ENCODE results near the gene NFU1. TPM values are rescaled to one million over a fixed set of nuclear protein-coding genes. Genes with fewer than 3 reads are reported as not detected.

The NFU1 gene
- total and polyA plus RNA-seq, 2 of the 8 experiments (the other 6 are each of a cell fraction or from before 2014, with no cell fraction given) = 18.4 to 45.5 TPM

DNA sequence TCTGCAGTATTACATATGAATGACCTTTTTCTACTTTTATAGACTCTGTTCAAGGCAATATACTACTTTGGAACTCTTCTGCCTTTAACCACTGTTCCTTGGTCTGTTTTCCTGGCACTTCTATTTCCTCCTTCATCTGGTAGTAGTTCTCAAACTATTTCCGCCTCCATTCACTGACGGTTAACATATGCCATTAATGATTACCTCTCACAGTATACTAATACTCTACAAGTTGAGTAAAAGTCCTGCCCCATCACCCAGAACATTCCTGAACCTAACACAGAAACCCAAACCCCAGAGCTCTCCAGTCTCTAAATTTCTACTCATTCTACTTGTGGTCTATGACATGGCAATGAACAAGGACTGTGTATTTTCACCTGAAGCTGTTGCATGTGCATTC lies 54.7 kb downstream of the NFU1 start:
- no peak overlapping the region for H3K4ac ChIP-seq (replicated peaks; ENCODE audit: insufficient read length, low read depth, low read length)
- 100% methylated on average over 2 of the region's 2 CpGs; no CpG with 5 or more reads in 1 of the 2 experiments for WGBS, 2 experiments (ENCODE audit: extremely low coverage in 1 of 2, insufficient coverage in 1 of 2, insufficient read length in 1 of 2, insufficient replicate concordance in 2 of 2, low coverage in 1 of 2, low lambda C conversion rate in 2 of 2, missing lambda C conversion rate in 1 of 2)
- no peak overlapping the region for H2BK12ac ChIP-seq (ENCODE audit: low read depth, low read length)
- H4K91ac ChIP-seq (replicated peaks; ENCODE audit: insufficient read length, low read length) = no peak overlapping the region
- H2BK120ac ChIP-seq (replicated peaks; ENCODE audit: low read depth, low read length) = no peak overlapping the region
- H3K4me1 ChIP-seq (replicated peaks in 1 of 4; ENCODE audit: control insufficient read depth in 3 of 4, insufficient read depth in 4 of 4, low read length in 3 of 4) = peaks cover 0 to under 1% (median 0%) of the 10 kb centered on the region in 4 experiments; a peak in 2 of 7 replicates
- no peaks in the 10 kb centered on the region for H3K9me3 ChIP-seq (ENCODE audit: insufficient read depth in 2 of 2, low read depth in 1 of 2, low read length in 1 of 2)
- peaks cover 2 to 6% of the 10 kb centered on the region in 2 experiments for H4K20me1 ChIP-seq (replicated peaks in 1 of 2; ENCODE audit: control insufficient read depth in 1 of 2, insufficient read depth in 2 of 2, low read length in 2 of 2)
- H4K5ac ChIP-seq (ENCODE audit: insufficient read length, low read depth, low read length) = no peak overlapping the region
- FAIRE-seq = no peak
- CTCF ChIA-PET (ENCODE audit: partially characterized antibody) = no interaction called here
- no peak overlapping the region for H2BK15ac ChIP-seq (ENCODE audit: low read length)
- H3K23ac ChIP-seq (ENCODE audit: insufficient read length) = no peak overlapping the region
- no peak overlapping the region for H2AK5ac ChIP-seq (ENCODE audit: low read depth, low read length)
- H2BK5ac ChIP-seq (ENCODE audit: low read depth, low read length) = no peak overlapping the region
- H3K14ac ChIP-seq (ENCODE audit: insufficient read length) = no peak overlapping the region
- H3K4me3 ChIP-seq (ENCODE audit: extremely low read depth in 1 of 4, insufficient read depth in 2 of 4, low read depth in 3 of 4, low read length in 4 of 4) = no peak overlapping the region
- peaks cover 0 to 84% of the 10 kb centered on the region in 2 experiments; a peak in 3 of 4 replicates for H3K79me2 ChIP-seq (ENCODE audit: control insufficient read depth in 1 of 2, insufficient read depth in 2 of 2, low read length in 2 of 2)
- H3K79me1 ChIP-seq (ENCODE audit: low read depth, low read length) = peaks cover 4% of the 10 kb centered on the region
- no peak overlapping the region for H4K8ac ChIP-seq (ENCODE audit: extremely low read depth, insufficient read depth, low read length)
- H3K9ac ChIP-seq (replicated peaks in 1 of 4; ENCODE audit: extremely low read depth in 1 of 4, low read depth in 3 of 4, low read length in 3 of 4) = no peak overlapping the region
- H3K27ac ChIP-seq (ENCODE audit: low read depth, low read length) = no peak overlapping the region
- H3K27me3 ChIP-seq (replicated peaks in 1 of 4; ENCODE audit: control insufficient read depth in 3 of 4, extremely low read depth in 1 of 4, insufficient read depth in 3 of 4, low read length in 3 of 4) = no peaks in the 10 kb centered on the region
- POLR2A ChIA-PET (ENCODE audit: partially characterized antibody) = interaction anchor here (0.6 to 1.1 kb wide), 3 partner anchors 10 to 55 kb away, joined by 3 to 4 read pairs (median 3); partner anchors contain the start of gene NFU1
- peaks cover 0 to 4% (median 0%) of the 10 kb centered on the region in 4 experiments; a peak in 1 of 8 replicates for H3K36me3 ChIP-seq (ENCODE audit: control insufficient read depth in 2 of 4, insufficient read depth in 4 of 4, low read length in 3 of 4)
- H3K56ac ChIP-seq (replicated peaks; ENCODE audit: insufficient read length, low read depth, low read length) = no peak overlapping the region
- no peak for DNase-seq (ENCODE audit: low read depth in 1 of 2, low spot score in 2 of 2)
- no peak overlapping the region for H3K18ac ChIP-seq (ENCODE audit: extremely low read depth, low read length)
- no peak overlapping the region for H2AFZ ChIP-seq (ENCODE audit: low read length)
- no peak overlapping the region for H3K4me2 ChIP-seq (ENCODE audit: insufficient read depth in 1 of 2, low read depth in 2 of 2, low read length in 2 of 2)
- TF ChIP-seq YY1 (IDR thresholded peaks at IDR 0.05; ENCODE audit: low read depth, low read length) (no peak), TCF12 (IDR thresholded peaks at IDR 0.05; ENCODE audit: low read depth, low read length) (no peak), SP1 (IDR thresholded peaks at IDR 0.05; ENCODE audit: low read depth, low read length) (no peak), NANOG (IDR thresholded peaks at IDR 0.05; ENCODE audit: insufficient read depth, low read depth, low read length, poor library complexity, severe bottlenecking) (no peak), RAD21 (IDR thresholded peaks at IDR 0.05 in 1 of 2, conservative IDR thresholded peaks at IDR 0.05 in 1 of 2; ENCODE audit: low read depth in 2 of 2, low read length in 2 of 2) (no peak), RBBP5 (IDR thresholded peaks at IDR 0.05; ENCODE audit: borderline replicate concordance, low read depth, low read length) (no peak), TAF1 (IDR thresholded peaks at IDR 0.05; ENCODE audit: low read depth, low read length) (no peak), ASH2L (IDR thresholded peaks at IDR 0.05; ENCODE audit: low read length) (no peak), GTF2F1 (IDR thresholded peaks at IDR 0.05; ENCODE audit: borderline replicate concordance, low read depth, low read length) (no peak), SP2 (IDR thresholded peaks at IDR 0.05; ENCODE audit: low read length) (no peak), POU5F1 (IDR thresholded peaks at IDR 0.05; ENCODE audit: low read depth, low read length) (no peak), TAF7 (optimal IDR thresholded peaks at IDR 0.05; ENCODE audit: borderline replicate concordance, low read depth, low read length) (no peak)
- TF ChIP-seq, protein P1, sequence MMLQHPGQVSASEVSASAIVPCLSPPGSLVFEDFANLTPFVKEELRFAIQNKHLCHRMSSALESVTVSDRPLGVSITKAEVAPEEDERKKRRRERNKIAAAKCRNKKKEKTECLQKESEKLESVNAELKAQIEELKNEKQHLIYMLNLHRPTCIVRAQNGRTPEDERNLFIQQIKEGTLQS (IDR thresholded peaks at IDR 0.05; ENCODE audit: insufficient read depth, low read depth, low read length) = no peak
- H2BK20ac ChIP-seq (ENCODE audit: low read length) = no peak overlapping the region
- H3K23me2 ChIP-seq (ENCODE audit: low read depth, low read length) = peaks cover 2% of the 10 kb centered on the region; the same call in 1 of the 2 replicates
